ENCODE measurements around the gene HEATR5A. TPM values are rescaled to one million over a fixed set of nuclear protein-coding genes. Genes with fewer than 3 reads are reported as not detected.
A peak's percentile ranks its signal among the peaks of the same experiment; 100 is the strongest.
"Not testable (repeated sequence)": the region's sequence is repeated elsewhere in the genome, so short reads cannot be mapped to it uniquely, and the experiment has no call there.

HEATR5A gene
- total and polyA plus RNA-seq, 2 of the 13 experiments (the other 11 are each of a cell fraction or from before 2014, with no cell fraction given), result 36.4 to 105 TPM

DNA sequence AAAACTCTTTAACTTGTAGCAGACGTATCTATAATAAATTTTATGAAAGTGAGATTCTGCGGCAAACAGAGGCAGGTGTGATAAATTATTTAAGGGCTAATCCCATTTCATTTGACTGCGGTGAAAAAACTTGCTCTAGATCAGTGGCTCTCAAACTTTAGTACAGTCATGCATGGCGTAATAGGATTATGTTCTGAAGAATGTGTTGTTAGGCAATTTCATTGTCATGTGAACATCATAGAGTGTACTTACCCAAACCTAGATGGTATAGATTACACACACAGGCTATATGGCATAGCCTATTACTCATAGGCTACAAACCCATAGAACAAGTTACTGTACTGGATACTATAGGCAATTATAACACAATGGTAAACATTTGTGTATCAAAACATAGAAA lies 83.7 kb downstream of the HEATR5A start (continued):
- TF ChIP-seq HMGXB4 (CRISPR knock-in tag; IDR thresholded peaks at IDR 0.05; ENCODE audit: borderline replicate concordance in 1 of 2, low read depth in 1 of 2) (no peak), ZFX (CRISPR knock-in tag; IDR thresholded peaks at IDR 0.05; ENCODE audit: low read depth) (no peak), ZNF619 (CRISPR knock-in tag; IDR thresholded peaks at IDR 0.05) (no peak), ZNF691 (CRISPR knock-in tag; IDR thresholded peaks at IDR 0.05; ENCODE audit: borderline replicate concordance, low read depth) (no peak), ZBTB20 (CRISPR knock-in tag; IDR thresholded peaks at IDR 0.05; ENCODE audit: borderline replicate concordance, low read depth) (peak; percentile 72; the same call in 1 of the 2 replicates), ZNF614 (CRISPR knock-in tag; IDR thresholded peaks at IDR 0.05; ENCODE audit: borderline replicate concordance) (no peak), FOXP1 (IDR thresholded peaks at IDR 0.05) (no peak), FOXP1 (CRISPR knock-in tag; IDR thresholded peaks at IDR 0.05) (no peak), ZNF792 (CRISPR knock-in tag; IDR thresholded peaks at IDR 0.05) (no peak), FOXK1 (CRISPR knock-in tag; IDR thresholded peaks at IDR 0.05; ENCODE audit: borderline replicate concordance, low read depth) (no peak), CEBPB (IDR thresholded peaks at IDR 0.05; ENCODE audit: borderline replicate concordance, low read depth, low read length) (peak; percentile 90; the same call in 1 of the 2 replicates), HDAC2 (CRISPR knock-in tag; IDR thresholded peaks at IDR 0.05) (0 out of 2 replicates have a peak, but pooled peaks have one; percentile 13), MBD4 (IDR thresholded peaks at IDR 0.05; ENCODE audit: borderline replicate concordance, low read length) (no peak), ZNF761 (CRISPR knock-in tag; conservative IDR thresholded peaks at IDR 0.05) (no peak), KDM5A (IDR thresholded peaks at IDR 0.05; ENCODE audit: borderline replicate concordance, low read length) (no peak), CHD4 (IDR thresholded peaks at IDR 0.05; ENCODE audit: borderline replicate concordance, low read length) (no peak), ZNF354B (CRISPR knock-in tag; IDR thresholded peaks at IDR 0.05) (no peak), HNF4A (CRISPR knock-in tag; IDR thresholded peaks at IDR 0.05) (peak; percentile 20; the same call in 1 of the 2 replicates), ZNF737 (CRISPR knock-in tag; IDR thresholded peaks at IDR 0.05; ENCODE audit: borderline replicate concordance) (no peak), ZNF580 (CRISPR knock-in tag; IDR thresholded peaks at IDR 0.05; ENCODE audit: borderline replicate concordance, low read depth) (no peak), HHEX (CRISPR knock-in tag; IDR thresholded peaks at IDR 0.05) (no peak), SRF (IDR thresholded peaks at IDR 0.05; ENCODE audit: low read depth, low read length) (no peak), CCAR2 (optimal IDR thresholded peaks at IDR 0.05; ENCODE audit: low read depth, low read length) (no peak)
- TF ChIP-seq, protein P1, sequence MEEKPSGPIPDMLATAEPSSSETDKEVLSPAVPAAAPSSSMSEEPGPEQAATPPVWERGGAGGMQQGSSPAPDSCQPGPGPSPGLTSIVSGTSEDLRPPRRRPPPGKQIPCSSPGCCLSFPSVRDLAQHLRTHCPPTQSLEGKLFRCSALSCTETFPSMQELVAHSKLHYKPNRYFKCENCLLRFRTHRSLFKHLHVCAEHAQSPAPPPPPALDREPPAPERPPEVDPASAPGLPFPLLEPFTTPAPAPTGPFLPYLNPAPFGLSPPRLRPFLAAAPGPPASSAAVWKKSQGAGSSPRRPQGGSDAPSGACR (CRISPR knock-in tag; IDR thresholded peaks at IDR 0.05), result no peak

DNA sequence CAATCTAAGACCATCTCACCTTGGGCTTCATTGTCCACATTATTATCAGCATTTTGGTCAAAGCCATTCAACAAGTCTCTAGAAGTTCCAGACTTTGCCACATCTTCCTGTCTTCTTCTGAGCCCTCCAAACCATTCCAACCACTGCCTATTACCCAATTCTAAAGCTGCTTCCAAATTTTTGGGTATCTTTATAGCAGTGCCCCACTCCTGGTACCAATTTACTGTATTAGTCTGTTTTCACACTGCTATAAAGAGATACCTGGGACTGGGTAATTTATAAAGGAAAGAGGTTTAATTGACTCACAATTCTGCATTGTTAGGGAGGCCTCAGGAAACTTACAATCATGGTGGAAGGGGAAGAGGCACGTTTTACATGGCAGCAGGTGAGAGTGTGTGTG lies 89.0 kb downstream of the HEATR5A start:
- H3K9ac ChIP-seq (ENCODE audit: insufficient read depth, low read depth, low read length); intact Hi-C loops (cut with micrococcal nuclease; ENCODE audit: unreplicated experiment); H3K79me2 ChIP-seq (ENCODE audit: insufficient read depth, low read length); BruUV-seq (replicated peaks); H3K27ac ChIP-seq (ENCODE audit: extremely low read length, insufficient read depth, low read length); FAIRE-seq; H4K20me1 ChIP-seq (ENCODE audit: insufficient read depth, low read length); in situ Hi-C loops (cut with HindIII; ENCODE audit: extremely low pct_ligation_motif_present, low pct_unique_long_range_greater_than_20kb); H3K4me1 ChIP-seq (ENCODE audit: insufficient read depth, low read length); DNase-seq (ENCODE audit: low spot score); H3K4me3 ChIP-seq (replicated peaks in 1 of 3; ENCODE audit: insufficient read depth in 1 of 3, low read depth in 2 of 3, low read length in 3 of 3); H3K4me2 ChIP-seq (ENCODE audit: low read depth, low read length); POLR2A ChIA-PET; H2AFZ ChIP-seq (ENCODE audit: low read length); CTCF ChIA-PET (ENCODE audit: low intra/inter-chr PET ratio, low total read pairs); ATAC-seq; H3K36me3 ChIP-seq (replicated peaks in 1 of 2; ENCODE audit: control insufficient read depth in 1 of 2, insufficient read depth in 2 of 2, low read length in 2 of 2); H3K27me3 ChIP-seq (ENCODE audit: control insufficient read depth in 1 of 2, insufficient read depth in 2 of 2, low read length in 2 of 2): not testable (repeated sequence)
- H3K9me3 ChIP-seq (ENCODE audit: low read length), result peaks cover 29% of the 10 kb centered on the region
- 75% methylated on average over 1 of the region's 1 CpG for WGBS (ENCODE audit: low lambda C conversion rate)
